ENCODE results near the gene UBD. TPM values are rescaled to one million over a fixed set of nuclear protein-coding genes. Genes with fewer than 3 reads are reported as not detected.
A peak's percentile ranks its signal among the peaks of the same experiment; 100 is the strongest.

The UBD gene
- total and polyA plus RNA-seq, 2 experiments from 2014 or later, result not detected

GRCh38 chr6:29591677-29592076 is 32.1 kb upstream of the UBD start:
- Histone ChIP-seq H3K79me2 (replicated peaks; ENCODE audit: insufficient read depth) (no peaks in the 10 kb centered on the region), H3K27ac (ENCODE audit: low read depth) (peak overlapping the region; percentile 23), H4K20me1 (replicated peaks; ENCODE audit: insufficient read depth) (no peaks in the 10 kb centered on the region), H3K9me2 (ENCODE audit: insufficient read depth) (no peaks in the 10 kb centered on the region), H3K27me3 (ENCODE audit: insufficient read depth) (no peaks in the 10 kb centered on the region), H3K36me3 (ENCODE audit: insufficient read depth) (no peaks in the 10 kb centered on the region), H3K4me1 (ENCODE audit: insufficient read depth) (peaks cover 30% of the 10 kb centered on the region), H3F3A (replicated peaks; ENCODE audit: low read depth) (no peaks in the 10 kb centered on the region), H3K4me2 (no peak overlapping the region), H3K4me3 (no peak overlapping the region), H2AFZ (no peak overlapping the region)
- Mint-ChIP-seq H3K9me3 (peaks cover 3% of the 10 kb centered on the region; the same call in 1 of the 3 replicates), H3K4me3 (no peak overlapping the region), H3K27ac (no peak overlapping the region), H3K27me3 (ENCODE audit: insufficient read depth, low read depth, poor library complexity) (peaks cover 8% of the 10 kb centered on the region), H3K4me1 (peaks cover 27% of the 10 kb centered on the region), H3K36me3 (ENCODE audit: low read depth) (peaks cover 5% of the 10 kb centered on the region; the same call in 2 of the 3 replicates)
- DNase-seq (ENCODE audit: low spot score) (no peak), ATAC-seq (no peak)
- no peak for TF ChIP-seq JUNB (IDR thresholded peaks at IDR 0.05; ENCODE audit: unreplicated experiment)
- no peak for TF ChIP-seq ZNF331 (CRISPR knock-in tag; IDR thresholded peaks at IDR 0.05; ENCODE audit: low read depth)
- no peak for TF ChIP-seq CTCF (conservative IDR thresholded peaks at IDR 0.05; ENCODE audit: low read depth in 2 of 2)
- TF ChIP-seq ZNF114 (CRISPR knock-in tag; IDR thresholded peaks at IDR 0.05), result no peak
- no peak for TF ChIP-seq STAT1 (IDR thresholded peaks at IDR 0.05; ENCODE audit: unreplicated experiment)
- no peak for TF ChIP-seq REST (IDR thresholded peaks at IDR 0.05; ENCODE audit: unreplicated experiment)
- TF ChIP-seq EZH2phosphoT487 (IDR thresholded peaks at IDR 0.05; ENCODE audit: unreplicated experiment), result no peak
- no peak for TF ChIP-seq EZH2 (IDR thresholded peaks at IDR 0.05; ENCODE audit: low read depth, unreplicated experiment)
- no peak for TF ChIP-seq POLR2AphosphoS5 (IDR thresholded peaks at IDR 0.05; ENCODE audit: low read depth)
- TF ChIP-seq CREB1 (CRISPR knock-in tag; IDR thresholded peaks at IDR 0.05; ENCODE audit: low read depth), result no peak
- TF ChIP-seq NANOG (IDR thresholded peaks at IDR 0.05; ENCODE audit: borderline replicate concordance), result no peak
